Uterus (tissue), 2 donors: ENCODE data around the gene IL1RL1.

Experiments used
- CTCF ChIP-seq, 4 experiments: fragments of 200-600 bp in 2 of 4; fragments of 450-650 bp in 2 of 4; sonication (generic) in 2 of 4; IDR thresholded peaks; one replicate each; pipeline ENCODE4 v1.5.1; 2016 to 2019; ENCODE audit warnings: antibody characterized with exemption in 4 of 4, mild to moderate bottlenecking in 2 of 4, moderate library complexity in 1 of 4
- POLR2A ChIP-seq, 2 donors: fragments of 450-650 bp; IDR thresholded peaks; one replicate each; pipeline ENCODE4 v1.6.1; 2016; ENCODE audit warnings: antibody characterized with exemption in 2 of 2, mild to moderate bottlenecking in 1 of 2, moderate library complexity in 1 of 2

- TF ChIP-seq CTCF (IDR thresholded peaks at IDR 0.05), result no peak
- TF ChIP-seq POLR2A (IDR thresholded peaks at IDR 0.05), result no peak
Observed at GRCh38 chr2:102273619-102274211, 37.6 kb upstream of the IL1RL1 start.
